Loucy (cell line): ENCODE data around the gene KIF13A.

Source experiments
- H2AFZ ChIP-seq: fragments of 200-600 bp; sonication (generic); 2 replicates; pipeline ENCODE4 v1.6.0; 2016; ENCODE audit warnings: antibody characterized with exemption, mild to moderate bottlenecking, low read length, moderate library complexity
- H3F3A ChIP-seq: fragments of 200-600 bp; 2 replicates; pipeline ENCODE4 v1.6.0; 2016; ENCODE audit warnings: antibody characterized with exemption, low read depth, mild to moderate bottlenecking
- H3K27me3 ChIP-seq: fragments of 200-600 bp; sonication (generic); 2 replicates; pipeline ENCODE4 v1.6.1; 2014; ENCODE audit warnings: low read length, mild to moderate bottlenecking; ENCODE audit not compliant: insufficient read depth, poor library complexity, severe bottlenecking
- H3K36me3 ChIP-seq: fragments of 200-600 bp; sonication (generic); 2 replicates; pipeline ENCODE4 v1.6.1; 2016; ENCODE audit warnings: low read length; ENCODE audit not compliant: insufficient read depth
- H3K4me1 ChIP-seq: fragments of 200-600 bp; sonication (generic); 2 replicates; pipeline ENCODE4 v1.5.1; 2014; ENCODE audit warnings: low read length, mild to moderate bottlenecking; ENCODE audit not compliant: insufficient read depth, poor library complexity, severe bottlenecking
- H3K4me2 ChIP-seq: fragments of 200-600 bp; sonication (generic); 2 replicates; pipeline ENCODE4 v1.6.0; 2014; ENCODE audit warnings: antibody characterized with exemption, low read length, low read depth, mild to moderate bottlenecking; ENCODE audit not compliant: poor library complexity, severe bottlenecking
- H3K4me3 ChIP-seq: fragments of 200-600 bp; sonication (generic); 2 replicates; pipeline ENCODE4 v1.5.1; 2014; ENCODE audit warnings: low read length, mild to moderate bottlenecking, mixed read lengths; ENCODE audit not compliant: poor library complexity, severe bottlenecking
- H3K79me2 ChIP-seq: fragments of 200-600 bp; sonication (generic); 2 replicates; pipeline ENCODE4 v1.6.1; 2014; ENCODE audit warnings: low read length; ENCODE audit not compliant: insufficient read depth
- H3K9ac ChIP-seq: fragments of 200-600 bp; sonication (generic); 2 replicates; pipeline ENCODE4 v1.6.0; 2014; ENCODE audit warnings: mild to moderate bottlenecking, low read depth, low read length, moderate library complexity; ENCODE audit not compliant: poor library complexity, severe bottlenecking
- H3K9me2 ChIP-seq: fragments of 200-600 bp; sonication (generic); replicated peaks from 2 replicates; pipeline ENCODE4 v1.6.1; 2016; ENCODE audit warnings: low read depth, low read length, mixed read lengths
- H3K9me3 ChIP-seq: fragments of 200-600 bp; sonication (generic); 2 replicates; pipeline ENCODE4 v1.6.1; 2014; ENCODE audit warnings: mild to moderate bottlenecking, antibody characterized with exemption, low read length, low read depth; ENCODE audit not compliant: insufficient read depth
- H4K20me1 ChIP-seq: fragments of 200-600 bp; sonication (generic); 2 replicates; pipeline ENCODE4 v1.6.0; 2014; ENCODE audit warnings: antibody characterized with exemption, low read length, mild to moderate bottlenecking; ENCODE audit not compliant: insufficient read depth, poor library complexity, severe bottlenecking
- CTCF ChIP-seq: fragments of 200-600 bp; sonication (generic); conservative IDR thresholded peaks from 2 replicates; pipeline ENCODE4 v1.5.1; 2014; ENCODE audit warnings: mild to moderate bottlenecking, antibody characterized with exemption, low read length
- EZH2phosphoT487 ChIP-seq: fragments of 200-600 bp; IDR thresholded peaks from 2 replicates; pipeline ENCODE4 v1.6.1; 2018; ENCODE audit warnings: antibody characterized with exemption, mild to moderate bottlenecking, moderate library complexity, borderline replicate concordance

KIF13A gene

GRCh38 chr6:18034798-18035202, 47.4 kb upstream of the KIF13A start:
- no peaks in the 10 kb centered on the region for H3K4me1 ChIP-seq
- no peak for TF ChIP-seq EZH2phosphoT487
- no peak for TF ChIP-seq CTCF
- no peaks in the 10 kb centered on the region for H3F3A ChIP-seq
- no peaks in the 10 kb centered on the region for H4K20me1 ChIP-seq
- no peak overlapping the region for H3K4me2 ChIP-seq
- no peaks in the 10 kb centered on the region for H3K27me3 ChIP-seq
- H3K9me3 ChIP-seq, result no peaks in the 10 kb centered on the region
- no peaks in the 10 kb centered on the region for H3K79me2 ChIP-seq
- no peak overlapping the region for H3K9ac ChIP-seq
- H2AFZ ChIP-seq, result no peak overlapping the region
- no peaks in the 10 kb centered on the region for H3K9me2 ChIP-seq
- H3K4me3 ChIP-seq, result no peak overlapping the region
- no peaks in the 10 kb centered on the region for H3K36me3 ChIP-seq

GRCh38 chr6:18031680-18032256, 44.3 kb upstream of the KIF13A start:
- no peaks in the 10 kb centered on the region for H3K27me3 ChIP-seq
- H3K9ac ChIP-seq, result no peak overlapping the region
- H3K9me3 ChIP-seq, result no peaks in the 10 kb centered on the region
- no peak overlapping the region for H3K4me3 ChIP-seq
- no peaks in the 10 kb centered on the region for H3K4me1 ChIP-seq
- no peak for TF ChIP-seq EZH2phosphoT487
- TF ChIP-seq CTCF, result no peak
- H3K4me2 ChIP-seq, result no peak overlapping the region
- no peaks in the 10 kb centered on the region for H3K9me2 ChIP-seq
- H3K79me2 ChIP-seq, result no peaks in the 10 kb centered on the region
- H3F3A ChIP-seq, result no peaks in the 10 kb centered on the region
- no peak overlapping the region for H2AFZ ChIP-seq
- H3K36me3 ChIP-seq, result no peaks in the 10 kb centered on the region
- H4K20me1 ChIP-seq, result no peaks in the 10 kb centered on the region

- no peaks in the 10 kb centered on the region for H3K9me3 ChIP-seq
- H3K79me2 ChIP-seq, result no peaks in the 10 kb centered on the region
- H3K27me3 ChIP-seq, result no peaks in the 10 kb centered on the region
- no peak overlapping the region for H3K4me2 ChIP-seq
- H4K20me1 ChIP-seq, result no peaks in the 10 kb centered on the region
- H3K9me2 ChIP-seq, result no peaks in the 10 kb centered on the region
- no peaks in the 10 kb centered on the region for H3K36me3 ChIP-seq
- H3F3A ChIP-seq, result no peaks in the 10 kb centered on the region
- H2AFZ ChIP-seq, result no peak overlapping the region
- no peaks in the 10 kb centered on the region for H3K4me1 ChIP-seq
- no peak overlapping the region for H3K4me3 ChIP-seq
- H3K9ac ChIP-seq, result no peak overlapping the region
- TF ChIP-seq EZH2phosphoT487 (no peak), CTCF (no peak)
Measured at GRCh38 chr6:18031189-18031588, 43.8 kb upstream of the KIF13A start.
